Measurements from ENCODE around the gene PRSS36. TPM values are rescaled to one million over a fixed set of nuclear protein-coding genes. Genes with fewer than 3 reads are reported as not detected.

The PRSS36 gene
- total RNA-seq, 2 donors from 2014 or later, result 4.3 to 4.7 TPM

DNA sequence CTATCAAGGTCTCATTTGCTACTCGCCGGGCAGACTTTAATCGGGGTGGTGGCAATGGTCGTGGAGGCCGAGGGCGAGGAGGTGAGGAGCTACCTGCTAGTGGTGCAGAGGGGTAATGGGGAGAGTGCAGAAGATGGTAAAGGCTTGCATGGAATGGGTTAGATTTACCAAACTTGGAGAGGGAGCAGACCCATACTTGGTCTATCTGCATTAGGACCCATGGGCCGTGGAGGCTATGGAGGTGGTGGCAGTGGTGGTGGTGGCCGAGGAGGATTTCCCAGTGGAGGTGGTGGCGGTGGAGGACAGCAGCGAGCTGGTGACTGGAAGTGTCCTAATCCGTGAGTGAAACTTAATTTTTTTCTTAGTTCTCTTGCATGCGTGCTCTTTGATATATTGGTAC is 40.2 kb upstream of the PRSS36 start:
- H3K36me3 ChIP-seq, result peaks cover 34 to 60% of the 10 kb centered on the region in 2 donors
- WGBS, result 91% methylated on average over 12 of the region's 12 CpGs
- intact Hi-C loops (cut with DNase I), result no loop called here
- no peaks in the 10 kb centered on the region for H3K27me3 ChIP-seq (replicated peaks; ENCODE audit: insufficient read depth)
- no peak overlapping the region for H3K4me3 ChIP-seq
- TF ChIP-seq POLR2A (IDR thresholded peaks at IDR 0.05), result no peak
- TF ChIP-seq, protein P1, sequence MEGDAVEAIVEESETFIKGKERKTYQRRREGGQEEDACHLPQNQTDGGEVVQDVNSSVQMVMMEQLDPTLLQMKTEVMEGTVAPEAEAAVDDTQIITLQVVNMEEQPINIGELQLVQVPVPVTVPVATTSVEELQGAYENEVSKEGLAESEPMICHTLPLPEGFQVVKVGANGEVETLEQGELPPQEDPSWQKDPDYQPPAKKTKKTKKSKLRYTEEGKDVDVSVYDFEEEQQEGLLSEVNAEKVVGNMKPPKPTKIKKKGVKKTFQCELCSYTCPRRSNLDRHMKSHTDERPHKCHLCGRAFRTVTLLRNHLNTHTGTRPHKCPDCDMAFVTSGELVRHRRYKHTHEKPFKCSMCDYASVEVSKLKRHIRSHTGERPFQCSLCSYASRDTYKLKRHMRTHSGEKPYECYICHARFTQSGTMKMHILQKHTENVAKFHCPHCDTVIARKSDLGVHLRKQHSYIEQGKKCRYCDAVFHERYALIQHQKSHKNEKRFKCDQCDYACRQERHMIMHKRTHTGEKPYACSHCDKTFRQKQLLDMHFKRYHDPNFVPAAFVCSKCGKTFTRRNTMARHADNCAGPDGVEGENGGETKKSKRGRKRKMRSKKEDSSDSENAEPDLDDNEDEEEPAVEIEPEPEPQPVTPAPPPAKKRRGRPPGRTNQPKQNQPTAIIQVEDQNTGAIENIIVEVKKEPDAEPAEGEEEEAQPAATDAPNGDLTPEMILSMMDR (IDR thresholded peaks at IDR 0.05), result no peak
- TF ChIP-seq POLR2AphosphoS5 (IDR thresholded peaks at IDR 0.05), result no peak
- H3K9me3 ChIP-seq, result no peaks in the 10 kb centered on the region
- DNase-seq (ENCODE audit: low spot score), result no peak
- no peak overlapping the region for H3K27ac ChIP-seq
- no peaks in the 10 kb centered on the region for H3K4me1 ChIP-seq (replicated peaks)

DNA sequence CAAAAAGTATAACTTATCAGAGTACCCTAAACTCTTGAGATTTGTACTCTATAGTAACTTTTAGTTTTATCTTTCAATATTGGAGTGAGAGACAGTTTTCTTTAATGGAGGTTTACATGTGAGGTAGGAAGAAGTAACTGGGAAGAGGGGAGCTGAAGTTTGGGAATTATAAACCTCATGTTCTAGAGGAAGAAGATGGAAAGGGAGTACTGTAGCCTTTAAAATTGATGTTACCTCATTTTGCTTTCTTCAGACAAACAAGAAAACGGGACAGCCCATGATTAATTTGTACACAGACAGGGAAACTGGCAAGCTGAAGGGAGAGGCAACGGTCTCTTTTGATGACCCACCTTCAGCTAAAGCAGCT is 39.5 kb upstream of the PRSS36 start:
- DNase-seq (ENCODE audit: low spot score), result no peak
- Histone ChIP-seq H3K27ac (no peak overlapping the region), H3K4me1 (replicated peaks) (no peaks in the 10 kb centered on the region), H3K4me3 (no peak overlapping the region), H3K9me3 (no peaks in the 10 kb centered on the region), H3K27me3 (replicated peaks; ENCODE audit: insufficient read depth) (no peaks in the 10 kb centered on the region), H3K36me3 (peaks cover 34 to 60% of the 10 kb centered on the region in 2 donors)
- TF ChIP-seq POLR2AphosphoS5 (IDR thresholded peaks at IDR 0.05) (no peak), POLR2A (IDR thresholded peaks at IDR 0.05) (no peak)
- TF ChIP-seq, protein P1 (IDR thresholded peaks at IDR 0.05), result no peak
- intact Hi-C loops (cut with DNase I), result no loop called here
- 85% methylated on average over 2 of the region's 2 CpGs for WGBS

DNA sequence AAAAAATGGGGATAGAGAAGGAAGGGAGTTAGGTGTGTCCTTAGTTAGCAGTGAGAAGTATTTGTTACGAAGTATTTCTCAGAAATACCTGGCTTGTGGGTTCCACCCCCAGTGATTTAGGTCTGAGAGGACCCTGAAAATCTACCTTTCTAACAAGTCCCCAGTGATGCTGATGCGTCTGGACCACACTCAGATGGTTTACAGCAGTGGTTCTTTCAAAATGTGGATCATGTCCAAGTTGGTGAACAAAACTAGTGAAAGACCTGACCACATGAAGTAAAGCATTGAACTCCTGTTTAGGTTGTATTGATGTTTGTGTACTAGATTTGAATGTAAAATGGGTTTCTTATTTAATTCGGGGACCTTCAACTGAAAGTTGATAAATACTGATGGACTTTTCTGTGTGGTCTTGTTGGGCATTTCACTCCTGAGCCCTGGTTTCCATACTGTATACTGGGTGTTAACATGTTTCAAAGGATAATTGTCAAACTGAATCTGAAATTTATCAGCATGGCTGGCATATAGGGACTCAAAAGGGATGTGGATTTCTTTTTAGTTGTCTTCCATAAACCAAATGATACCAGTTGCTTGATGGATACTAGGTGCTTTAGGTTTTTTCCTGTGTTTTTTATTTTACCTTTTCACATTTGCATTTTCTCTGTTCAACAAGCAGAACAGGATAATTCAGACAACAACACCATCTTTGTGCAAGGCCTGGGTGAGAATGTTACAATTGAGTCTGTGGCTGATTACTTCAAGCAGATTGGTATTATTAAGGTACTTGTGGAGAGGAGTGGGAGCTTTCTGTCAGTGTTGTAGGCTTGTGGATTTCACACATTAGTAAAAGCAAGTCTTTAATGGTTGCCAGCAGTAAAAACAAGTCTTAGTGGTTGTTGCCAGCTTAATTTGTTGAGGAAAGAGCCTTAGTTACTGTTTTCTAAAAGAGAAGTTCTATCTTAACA is 38.9 kb upstream of the PRSS36 start:
- intact Hi-C loops (cut with DNase I), result no loop called here
- Histone ChIP-seq H3K4me1 (replicated peaks) (no peaks in the 10 kb centered on the region), H3K27ac (no peak overlapping the region), H3K4me3 (no peak overlapping the region), H3K36me3 (peaks cover 34 to 57% of the 10 kb centered on the region in 2 donors), H3K9me3 (no peaks in the 10 kb centered on the region), H3K27me3 (replicated peaks; ENCODE audit: insufficient read depth) (no peaks in the 10 kb centered on the region)
- no peak for TF ChIP-seq POLR2A (IDR thresholded peaks at IDR 0.05)
- TF ChIP-seq, protein P1 (IDR thresholded peaks at IDR 0.05), result no peak
- no peak for TF ChIP-seq POLR2AphosphoS5 (IDR thresholded peaks at IDR 0.05)
- WGBS, result 87% methylated on average over 3 of the region's 3 CpGs
- DNase-seq (ENCODE audit: low spot score), result no peak

DNA sequence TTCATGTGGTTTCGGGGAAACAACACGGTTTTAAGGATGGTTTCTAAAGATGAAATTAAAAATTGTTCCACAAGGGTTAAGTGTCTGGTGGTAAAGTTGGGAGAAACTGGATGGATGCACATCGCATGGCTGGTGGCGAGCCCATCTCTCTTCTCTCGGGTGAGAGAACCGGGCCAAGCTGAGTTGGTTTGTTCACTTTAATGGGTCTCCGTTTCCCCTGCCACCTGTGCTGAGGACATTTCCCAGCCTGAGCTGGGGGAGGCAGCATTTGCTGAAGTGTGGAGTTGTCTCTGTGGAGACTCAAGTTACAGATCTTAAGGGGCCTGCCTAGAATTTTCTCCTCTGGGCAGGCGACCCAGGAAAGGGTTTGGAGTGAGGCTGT is 37.9 kb upstream of the PRSS36 start:
- DNase-seq (ENCODE audit: low spot score), result no peak
- no peak overlapping the region for H3K27ac ChIP-seq
- H3K4me3 ChIP-seq, result no peak overlapping the region
- 73% methylated on average over 8 of the region's 8 CpGs for WGBS
- TF ChIP-seq, protein P1 (IDR thresholded peaks at IDR 0.05), result no peak
- TF ChIP-seq POLR2AphosphoS5 (IDR thresholded peaks at IDR 0.05) (no peak), POLR2A (IDR thresholded peaks at IDR 0.05) (no peak)
- H3K4me1 ChIP-seq (replicated peaks), result peaks cover 7% of the 10 kb centered on the region
- intact Hi-C loops (cut with DNase I), result no loop called here
- no peaks in the 10 kb centered on the region for H3K27me3 ChIP-seq (replicated peaks; ENCODE audit: insufficient read depth)
- H3K36me3 ChIP-seq, result peaks cover 34 to 52% of the 10 kb centered on the region in 2 donors
- H3K9me3 ChIP-seq, result no peaks in the 10 kb centered on the region

Measured in prostate gland (tissue), 2 donors.